SK-N-SH treated with all-trans-retinoic acid at 6 μM for 48 hours (cell line): Measurements from ENCODE around the gene ABT1.

ENCODE experiments used
- CREB5 ChIP-seq: fragments of 250-450 bp; sonication (Bioruptor Pico); IDR thresholded peaks from 2 replicates; pipeline ENCODE4 v1.5.1; 2020; ENCODE audit warnings: low read depth, mild to moderate bottlenecking, moderate library complexity
- CSDC2 ChIP-seq: fragments of 250-450 bp; sonication (Bioruptor Pico); IDR thresholded peaks from 2 replicates; pipeline ENCODE4 v1.5.0; 2020; ENCODE audit warnings: mild to moderate bottlenecking, moderate library complexity
- GLIS3 ChIP-seq: fragments of 250-450 bp; sonication (Bioruptor Pico); IDR thresholded peaks from 2 replicates; pipeline ENCODE4 v1.5.0; 2020; ENCODE audit warnings: mild to moderate bottlenecking, moderate library complexity
- OSR1 ChIP-seq: fragments of 250-450 bp; sonication (Bioruptor Pico); IDR thresholded peaks from 2 replicates; pipeline ENCODE4 v1.8.0; 2022; ENCODE audit warnings: moderate library complexity, mild to moderate bottlenecking, inconsistent platforms
- PATZ1 ChIP-seq: fragments of 250-450 bp; sonication (Bioruptor Pico); IDR thresholded peaks from 2 replicates; pipeline ENCODE4 v1.8.0; 2020; ENCODE audit warnings: mild to moderate bottlenecking, moderate library complexity, borderline replicate concordance
- POU6F1 ChIP-seq: fragments of 250-450 bp; sonication (Bioruptor Pico); IDR thresholded peaks from 2 replicates; pipeline ENCODE4 v1.8.0; 2021; ENCODE audit warnings: low read depth, mild to moderate bottlenecking, moderate library complexity, borderline replicate concordance
- PPARA ChIP-seq: fragments of 250-450 bp; sonication (Bioruptor Pico); IDR thresholded peaks from 2 replicates; pipeline ENCODE4 v1.5.0; 2020; ENCODE audit warnings: mild to moderate bottlenecking, borderline replicate concordance
- RARB ChIP-seq: fragments of 250-450 bp; sonication (Bioruptor Pico); IDR thresholded peaks from 2 replicates; pipeline ENCODE4 v1.8.0; 2021; ENCODE audit warnings: mild to moderate bottlenecking, moderate library complexity
- ZC3H10 ChIP-seq: fragments of 250-450 bp; sonication (Bioruptor Pico); IDR thresholded peaks from 2 replicates; pipeline ENCODE4 v1.5.1; 2021; ENCODE audit warnings: mild to moderate bottlenecking, moderate library complexity
- ZFP30 ChIP-seq: fragments of 450-650 bp; formaldehyde crosslinking; IDR thresholded peaks from 2 replicates; pipeline ENCODE4 v1.5.0; 2022; ENCODE audit warnings: mild to moderate bottlenecking, moderate library complexity
- ZNF565 ChIP-seq: fragments of 450-650 bp; formaldehyde crosslinking; conservative IDR thresholded peaks from 2 replicates; pipeline ENCODE4 v1.5.0; 2020; ENCODE audit warnings: low read depth, mild to moderate bottlenecking, moderate library complexity

DNA sequence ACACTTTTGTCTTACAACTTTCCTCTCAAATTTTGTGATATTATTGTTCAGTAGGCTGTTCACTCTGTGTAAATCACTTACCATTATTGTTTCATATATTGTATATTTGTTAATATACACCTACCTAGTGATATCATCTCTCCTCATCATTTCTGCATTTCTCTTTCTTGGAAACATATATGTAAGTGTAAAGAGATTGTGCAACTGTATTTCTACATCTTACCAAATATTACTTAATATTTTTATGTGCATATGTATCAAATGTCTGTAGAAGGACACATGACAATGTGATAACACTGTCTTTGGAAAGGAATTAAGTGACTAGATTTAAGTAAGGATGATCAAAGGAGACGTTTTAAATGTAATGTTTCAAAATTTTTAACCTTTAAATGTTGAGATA is 32.6 kb downstream of the ABT1 start:
- TF ChIP-seq GLIS3: no peak
- TF ChIP-seq PPARA: no peak
- TF ChIP-seq PATZ1: no peak
- no peak for TF ChIP-seq OSR1 (CRISPR knock-in tag)
- TF ChIP-seq ZFP30 (CRISPR knock-in tag): no peak
- no peak for TF ChIP-seq ZC3H10
- TF ChIP-seq CREB5: no peak
- no peak for TF ChIP-seq POU6F1 (CRISPR knock-in tag)
- TF ChIP-seq CSDC2 (CRISPR knock-in tag): no peak
- TF ChIP-seq RARB: no peak
- TF ChIP-seq ZNF565 (CRISPR knock-in tag): no peak
